Measurements from ENCODE around the gene ADAMTS17. TPM values are rescaled to one million over a fixed set of nuclear protein-coding genes. Genes with fewer than 3 reads are reported as not detected.

ADAMTS17 gene
- total RNA-seq, 1 donor from 2014 or later, result 17.0 TPM

- no peak for DNase-seq
These were observed 145.3 kb downstream of the ADAMTS17 start for GRCh38 chr15:100196326-100197058.

- no peak for DNase-seq
These were observed 146.8 kb downstream of the ADAMTS17 start for GRCh38 chr15:100194996-100195395.

- no peak for DNase-seq
These were observed 148.4 kb downstream of the ADAMTS17 start for GRCh38 chr15:100193277-100193860.

- DNase-seq, result no peak
These were observed 149.4 kb downstream of the ADAMTS17 start for GRCh38 chr15:100192097-100193080.

GRCh38 chr15:100191161-100191560, 150.6 kb downstream of the ADAMTS17 start:
- DNase-seq, result no peak

GRCh38 chr15:100190675-100191074, 151.1 kb downstream of the ADAMTS17 start:
- DNase-seq, result no peak

GRCh38 chr15:100189849-100190248, 151.9 kb downstream of the ADAMTS17 start:
- DNase-seq, result no peak

- DNase-seq, result no peak
These were observed 152.5 kb downstream of the ADAMTS17 start for GRCh38 chr15:100189319-100189718.

GRCh38 chr15:100187677-100188076, 154.1 kb downstream of the ADAMTS17 start:
- DNase-seq, result no peak

GRCh38 chr15:100186960-100187359, 154.8 kb downstream of the ADAMTS17 start:
- DNase-seq, result no peak

GRCh38 chr15:100186366-100186765, 155.4 kb downstream of the ADAMTS17 start:
- DNase-seq, result no peak

GRCh38 chr15:100183921-100184495, 157.8 kb downstream of the ADAMTS17 start:
- DNase-seq, result no peak

GRCh38 chr15:100180921-100181320, 160.9 kb downstream of the ADAMTS17 start:
- DNase-seq, result no peak

GRCh38 chr15:100175406-100176114, 166.2 kb downstream of the ADAMTS17 start:
- no peak for DNase-seq

GRCh38 chr15:100174904-100175275, 166.9 kb downstream of the ADAMTS17 start:
- DNase-seq, result no peak

- DNase-seq, result no peak
These were observed 167.4 kb downstream of the ADAMTS17 start for GRCh38 chr15:100174159-100174903.

GRCh38 chr15:100172356-100173024, 169.3 kb downstream of the ADAMTS17 start:
- no peak for DNase-seq

- no peak for DNase-seq
These were observed 170.4 kb downstream of the ADAMTS17 start for GRCh38 chr15:100171411-100171810.

GRCh38 chr15:100170291-100171210, 171.2 kb downstream of the ADAMTS17 start:
- DNase-seq, result no peak

Measured in skin of body (tissue), 2 donors.